Measurements from ENCODE around the gene HCFC1.

Gene HCFC1

DNA sequence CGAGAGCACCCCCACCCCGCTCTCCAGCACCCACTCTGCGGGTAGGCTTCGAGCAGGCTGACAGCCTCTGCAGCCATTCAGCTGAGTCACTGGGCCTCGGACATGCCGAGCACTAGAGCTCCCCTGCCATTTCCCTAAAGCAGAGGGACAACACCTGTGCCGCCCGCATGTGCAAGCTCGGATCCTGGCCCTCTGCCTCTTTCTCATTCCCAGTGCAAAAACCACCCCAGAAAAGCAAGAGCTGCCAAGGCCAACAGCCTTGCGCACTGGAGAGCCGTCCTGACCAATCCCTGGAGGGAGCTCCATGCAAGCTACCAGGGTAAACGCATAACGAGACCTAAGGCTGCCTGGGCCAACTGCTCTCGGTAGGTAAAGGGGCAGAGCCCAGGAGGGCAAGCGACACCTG, 5.3 kb downstream of the HCFC1 start:
- DNase-seq, result no peak
- no peak for ATAC-seq (replicated peaks)
- Mint-ChIP-seq H3K4me3 (peak overlapping the region; percentile 94 to 96), H3K4me1 (ENCODE audit: low read depth in 2 of 2) (peaks cover 20 to 36% of the 10 kb centered on the region in 2 donors), H3K9me3 (no peaks in the 10 kb centered on the region), H3K27me3 (no peaks in the 10 kb centered on the region), H3K27ac (peak overlapping the region; percentile 88 to 99), H3K36me3 (ENCODE audit: insufficient read depth) (peaks cover 34% of the 10 kb centered on the region)

- Mint-ChIP-seq H3K9me3 (no peaks in the 10 kb centered on the region), H3K27ac (peak overlapping the region; percentile 88 to 99), H3K36me3 (ENCODE audit: insufficient read depth) (peaks cover 34% of the 10 kb centered on the region), H3K4me3 (peak overlapping the region; percentile 18 to 38), H3K4me1 (ENCODE audit: low read depth in 2 of 2) (peaks cover 20 to 36% of the 10 kb centered on the region in 2 donors), H3K27me3 (no peaks in the 10 kb centered on the region)
- no peak for DNase-seq
- ATAC-seq (replicated peaks), result no peak
Observed at GRCh38 chrX:153965406-153965805, 6.2 kb downstream of the HCFC1 start.

- no peaks in the 10 kb centered on the region for H3K9me3 Mint-ChIP-seq
- DNase-seq (no peak), ATAC-seq (replicated peaks) (no peak)
- H3K36me3 Mint-ChIP-seq (ENCODE audit: insufficient read depth), result peaks cover 38% of the 10 kb centered on the region
- no peaks in the 10 kb centered on the region for H3K27me3 Mint-ChIP-seq
- H3K4me3 Mint-ChIP-seq, result no peak overlapping the region
- H3K27ac Mint-ChIP-seq, result no peak overlapping the region
- peaks cover 16 to 32% of the 10 kb centered on the region in 2 donors for H3K4me1 Mint-ChIP-seq (ENCODE audit: low read depth in 2 of 2)
Observed at GRCh38 chrX:153964105-153964504, 7.5 kb downstream of the HCFC1 start.

DNA sequence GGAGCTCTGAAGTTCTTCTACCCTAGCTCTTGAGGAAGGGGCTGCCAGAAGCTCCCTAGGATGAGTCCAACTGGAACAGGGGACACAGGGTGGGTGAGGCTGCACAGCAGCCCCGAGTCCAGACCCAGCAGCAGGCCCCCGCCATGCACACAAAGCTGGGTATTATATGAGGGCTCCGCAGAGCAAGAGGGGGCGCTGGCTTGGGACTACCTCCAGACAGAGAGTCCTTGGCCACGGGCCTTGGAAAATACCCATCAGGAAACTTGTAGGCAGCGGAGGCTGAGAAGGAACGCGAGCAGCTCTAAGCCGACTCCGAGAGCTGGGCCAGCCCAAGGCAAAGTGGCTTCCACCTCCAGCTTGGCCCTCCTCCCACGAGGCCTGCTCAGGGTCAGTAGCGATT, 8.1 kb downstream of the HCFC1 start:
- ATAC-seq (replicated peaks), result no peak
- H3K27me3 Mint-ChIP-seq, result no peaks in the 10 kb centered on the region
- H3K27ac Mint-ChIP-seq, result no peak overlapping the region
- peaks cover 38% of the 10 kb centered on the region for H3K36me3 Mint-ChIP-seq (ENCODE audit: insufficient read depth)
- no peak for DNase-seq
- H3K9me3 Mint-ChIP-seq, result no peaks in the 10 kb centered on the region
- no peak overlapping the region for H3K4me3 Mint-ChIP-seq
- H3K4me1 Mint-ChIP-seq (ENCODE audit: low read depth in 2 of 2), result peaks cover 16 to 30% of the 10 kb centered on the region in 2 donors

- H3K27me3 Mint-ChIP-seq, result no peaks in the 10 kb centered on the region
- no peak overlapping the region for H3K4me3 Mint-ChIP-seq
- peaks cover 0 to 13% of the 10 kb centered on the region in 2 donors for H3K4me1 Mint-ChIP-seq (ENCODE audit: low read depth in 2 of 2)
- DNase-seq, result no peak
- H3K27ac Mint-ChIP-seq, result no peak overlapping the region
- no peak for ATAC-seq (replicated peaks)
- H3K9me3 Mint-ChIP-seq, result no peaks in the 10 kb centered on the region
- peaks cover 35% of the 10 kb centered on the region for H3K36me3 Mint-ChIP-seq (ENCODE audit: insufficient read depth)
Observed at GRCh38 chrX:153961292-153961691, 10.3 kb downstream of the HCFC1 start.

DNA sequence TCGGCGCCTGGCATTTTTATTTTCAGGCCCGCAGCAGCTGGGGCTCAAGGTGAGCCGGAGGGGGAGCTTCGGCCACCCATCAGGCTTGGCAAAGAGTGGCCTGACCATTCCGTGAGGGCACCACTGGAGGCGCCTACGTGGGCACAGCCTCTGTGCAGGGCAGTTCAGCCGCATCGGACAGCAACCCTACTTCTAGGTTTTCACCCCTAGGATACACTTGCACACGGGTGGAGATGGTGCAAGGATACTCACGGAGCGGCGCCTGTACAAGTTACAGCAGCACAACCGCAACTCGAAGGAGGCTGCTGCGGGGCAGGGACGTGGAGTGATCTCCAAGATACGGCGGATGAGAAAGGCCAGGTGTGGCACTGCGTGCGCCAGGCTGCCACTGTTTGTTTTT, 10.8 kb downstream of the HCFC1 start:
- Mint-ChIP-seq H3K4me3 (no peak overlapping the region), H3K4me1 (ENCODE audit: low read depth in 2 of 2) (peaks cover 0 to 8% of the 10 kb centered on the region in 2 donors), H3K36me3 (ENCODE audit: insufficient read depth) (peaks cover 32% of the 10 kb centered on the region), H3K27me3 (no peaks in the 10 kb centered on the region), H3K27ac (no peak overlapping the region), H3K9me3 (no peaks in the 10 kb centered on the region)
- DNase-seq (no peak), ATAC-seq (replicated peaks) (no peak)

GRCh38 chrX:153960077-153960476, 11.5 kb downstream of the HCFC1 start:
- no peaks in the 10 kb centered on the region for H3K9me3 Mint-ChIP-seq
- H3K4me1 Mint-ChIP-seq (ENCODE audit: low read depth in 2 of 2), result peaks cover 0 to 4% of the 10 kb centered on the region in 2 donors
- DNase-seq, result no peak
- peaks cover 39% of the 10 kb centered on the region for H3K36me3 Mint-ChIP-seq (ENCODE audit: insufficient read depth)
- H3K27me3 Mint-ChIP-seq, result no peaks in the 10 kb centered on the region
- no peak overlapping the region for H3K4me3 Mint-ChIP-seq
- ATAC-seq (replicated peaks), result no peak
- H3K27ac Mint-ChIP-seq, result no peak overlapping the region

- H3K27me3 Mint-ChIP-seq, result no peaks in the 10 kb centered on the region
- H3K36me3 Mint-ChIP-seq (ENCODE audit: insufficient read depth), result peaks cover 41% of the 10 kb centered on the region
- H3K4me1 Mint-ChIP-seq (ENCODE audit: low read depth in 2 of 2), result no peaks in the 10 kb centered on the region
- H3K27ac Mint-ChIP-seq, result no peak overlapping the region
- H3K4me3 Mint-ChIP-seq, result no peak overlapping the region
- ATAC-seq (replicated peaks) (no peak), DNase-seq (no peak)
- no peaks in the 10 kb centered on the region for H3K9me3 Mint-ChIP-seq
Observed at GRCh38 chrX:153959649-153960048, 12.0 kb downstream of the HCFC1 start.

- DNase-seq (no peak), ATAC-seq (replicated peaks) (no peak)
- H3K27ac Mint-ChIP-seq, result no peak overlapping the region
- H3K4me1 Mint-ChIP-seq (ENCODE audit: low read depth in 2 of 2), result peaks cover 0 to 1% of the 10 kb centered on the region in 2 donors
- no peaks in the 10 kb centered on the region for H3K9me3 Mint-ChIP-seq
- peaks cover 49% of the 10 kb centered on the region for H3K36me3 Mint-ChIP-seq (ENCODE audit: insufficient read depth)
- no peaks in the 10 kb centered on the region for H3K27me3 Mint-ChIP-seq
- H3K4me3 Mint-ChIP-seq, result no peak overlapping the region
Observed at GRCh38 chrX:153958605-153959004, 13.0 kb downstream of the HCFC1 start.

- ATAC-seq (replicated peaks) (no peak), DNase-seq (no peak)
- Mint-ChIP-seq H3K36me3 (ENCODE audit: insufficient read depth) (peaks cover 47% of the 10 kb centered on the region), H3K27ac (no peak overlapping the region), H3K9me3 (no peaks in the 10 kb centered on the region), H3K4me1 (ENCODE audit: low read depth in 2 of 2) (peaks cover 0 to 4% of the 10 kb centered on the region in 2 donors), H3K4me3 (no peak overlapping the region), H3K27me3 (no peaks in the 10 kb centered on the region)
Observed at GRCh38 chrX:153957224-153957623, 14.4 kb downstream of the HCFC1 start.

GRCh38 chrX:153956044-153956907, 15.3 kb downstream of the HCFC1 start:
- Mint-ChIP-seq H3K4me1 (ENCODE audit: low read depth in 2 of 2) (peaks cover 0 to 4% of the 10 kb centered on the region in 2 donors), H3K9me3 (no peaks in the 10 kb centered on the region), H3K36me3 (ENCODE audit: insufficient read depth) (peaks cover 44% of the 10 kb centered on the region), H3K4me3 (no peak overlapping the region), H3K27me3 (no peaks in the 10 kb centered on the region), H3K27ac (peak overlapping the region in 1 of 2 donors; percentile 23)
- ATAC-seq (replicated peaks) (no peak), DNase-seq (no peak)

GRCh38 chrX:153955228-153955732, 16.3 kb downstream of the HCFC1 start:
- Mint-ChIP-seq H3K4me3 (no peak overlapping the region), H3K36me3 (ENCODE audit: insufficient read depth) (peaks cover 45% of the 10 kb centered on the region), H3K27me3 (no peaks in the 10 kb centered on the region), H3K4me1 (ENCODE audit: low read depth in 2 of 2) (peaks cover 0 to 4% of the 10 kb centered on the region in 2 donors), H3K27ac (peak overlapping the region in 1 of 2 donors; percentile 23), H3K9me3 (no peaks in the 10 kb centered on the region)
- ATAC-seq (replicated peaks), result no peak
- DNase-seq, result no peak

GRCh38 chrX:153954558-153955227, 16.9 kb downstream of the HCFC1 start:
- no peak for ATAC-seq (replicated peaks)

More at GRCh38 chrX:153954558-153955227, 16.9 kb downstream of the HCFC1 start:
- Mint-ChIP-seq H3K27ac (peak overlapping the region in 1 of 2 donors; percentile 73), H3K36me3 (ENCODE audit: insufficient read depth) (peaks cover 47% of the 10 kb centered on the region), H3K27me3 (no peaks in the 10 kb centered on the region), H3K4me1 (ENCODE audit: low read depth in 2 of 2) (peaks cover 0 to 4% of the 10 kb centered on the region in 2 donors), H3K4me3 (no peak overlapping the region), H3K9me3 (no peaks in the 10 kb centered on the region)
- DNase-seq, result no peak

All from effector memory CD8-positive, alpha-beta T cell (primary cell).